Erythroblast (primary cell): ENCODE data around the gene CACNA1S.

Source experiments
- GATA1 ChIP-seq: IDR thresholded peaks from 2 replicates; pipeline ENCODE4 v1.6.1; 2011; ENCODE audit warnings: low read depth, mild to moderate bottlenecking, control low read depth, low read length, moderate library complexity
- POLR2A ChIP-seq: IDR thresholded peaks from 2 replicates; pipeline ENCODE4 v1.6.1; 2011; ENCODE audit warnings: mild to moderate bottlenecking, low read length

GRCh38 chr1:201004154-201004553, 108.1 kb downstream of the CACNA1S start:
- TF ChIP-seq POLR2A (no peak), GATA1 (no peak)
